Fibroblast of pulmonary artery (primary cell): Measurements from ENCODE around the gene PARP3.

Experiments
- DNase-seq: peaks from one replicate; pipeline ENCODE4 v3.0.0-alpha.2; 2010; ENCODE audit warnings: low read depth
- H3K4me3 ChIP-seq: replicated peaks from 2 replicates; pipeline ENCODE4 v1.5.1; 2011; ENCODE audit warnings: low read depth, mild to moderate bottlenecking, control low read depth, low read length, moderate library complexity
- TF ChIP-seq, protein P1 (sequence below): IDR thresholded peaks from 2 replicates; pipeline ENCODE4 v1.5.1; 2011; ENCODE audit warnings: mild to moderate bottlenecking, control low read depth, low read length, inconsistent platforms; ENCODE audit errors: missing control alignments

PARP3 gene

DNA sequence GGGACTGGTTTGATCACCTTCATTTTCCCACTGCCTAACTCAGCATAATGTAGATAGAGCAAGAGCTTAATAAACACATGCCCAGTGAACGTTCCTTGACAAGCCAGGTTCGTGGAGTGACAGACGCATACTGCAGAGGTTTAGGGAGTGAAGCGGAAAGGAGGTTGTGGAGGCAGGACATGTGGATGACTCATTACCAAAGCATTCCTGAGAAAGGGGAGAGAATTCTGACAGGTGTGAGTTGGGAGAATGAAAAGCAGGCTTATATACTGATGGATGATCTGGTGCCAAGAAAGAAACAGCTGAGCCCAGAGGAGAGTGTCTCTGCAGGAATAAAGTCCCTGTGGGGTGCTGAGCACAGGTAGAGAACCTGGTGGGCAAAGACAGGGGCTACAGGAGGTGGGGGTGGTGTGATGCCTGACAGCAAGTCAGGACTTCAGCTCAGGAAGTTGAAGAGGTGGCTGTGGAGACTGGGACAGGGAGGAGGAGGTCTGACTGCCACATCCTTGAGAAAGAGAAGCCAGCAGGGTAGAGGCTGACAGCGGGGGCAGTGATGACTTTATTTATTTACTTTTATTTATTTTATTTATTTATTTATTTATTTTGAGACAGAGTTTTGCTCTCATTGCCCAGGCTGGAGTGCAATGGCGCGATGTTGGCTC, 55.9 kb downstream of the PARP3 start:
- H3K4me3 ChIP-seq: no peak overlapping the region
- no peak for DNase-seq
- TF ChIP-seq, protein P1, sequence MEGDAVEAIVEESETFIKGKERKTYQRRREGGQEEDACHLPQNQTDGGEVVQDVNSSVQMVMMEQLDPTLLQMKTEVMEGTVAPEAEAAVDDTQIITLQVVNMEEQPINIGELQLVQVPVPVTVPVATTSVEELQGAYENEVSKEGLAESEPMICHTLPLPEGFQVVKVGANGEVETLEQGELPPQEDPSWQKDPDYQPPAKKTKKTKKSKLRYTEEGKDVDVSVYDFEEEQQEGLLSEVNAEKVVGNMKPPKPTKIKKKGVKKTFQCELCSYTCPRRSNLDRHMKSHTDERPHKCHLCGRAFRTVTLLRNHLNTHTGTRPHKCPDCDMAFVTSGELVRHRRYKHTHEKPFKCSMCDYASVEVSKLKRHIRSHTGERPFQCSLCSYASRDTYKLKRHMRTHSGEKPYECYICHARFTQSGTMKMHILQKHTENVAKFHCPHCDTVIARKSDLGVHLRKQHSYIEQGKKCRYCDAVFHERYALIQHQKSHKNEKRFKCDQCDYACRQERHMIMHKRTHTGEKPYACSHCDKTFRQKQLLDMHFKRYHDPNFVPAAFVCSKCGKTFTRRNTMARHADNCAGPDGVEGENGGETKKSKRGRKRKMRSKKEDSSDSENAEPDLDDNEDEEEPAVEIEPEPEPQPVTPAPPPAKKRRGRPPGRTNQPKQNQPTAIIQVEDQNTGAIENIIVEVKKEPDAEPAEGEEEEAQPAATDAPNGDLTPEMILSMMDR: no peak
